ENCODE results near the gene NAA80. TPM values are rescaled to one million over a fixed set of nuclear protein-coding genes. Genes with fewer than 3 reads are reported as not detected.

NAA80 gene
- total and polyA plus RNA-seq, 2 of the 8 experiments (the other 6 are each of a cell fraction or from before 2014, with no cell fraction given), result 11.3 to 16.7 TPM

GRCh38 chr3:50320853-50321335 lies 21.7 kb upstream of the NAA80 start:
- Histone ChIP-seq H4K5ac (ENCODE audit: insufficient read length, low read depth, low read length) (peak overlapping the region; percentile 90), H3K9ac (replicated peaks in 1 of 4; ENCODE audit: extremely low read depth in 1 of 4, low read depth in 3 of 4, low read length in 3 of 4) (peak overlapping the region; percentile 89 to 100 (median 98)), H2BK20ac (ENCODE audit: low read length) (no peak overlapping the region), H3K4ac (replicated peaks; ENCODE audit: insufficient read length, low read depth, low read length) (no peak overlapping the region), H4K8ac (ENCODE audit: extremely low read depth, insufficient read depth, low read length) (peak overlapping the region; percentile 99; the same call in 1 of the 2 replicates), H3K79me1 (ENCODE audit: low read depth, low read length) (peaks cover 20% of the 10 kb centered on the region), H2BK120ac (replicated peaks; ENCODE audit: low read depth, low read length) (no peak overlapping the region), H3K4me2 (ENCODE audit: insufficient read depth in 1 of 2, low read depth in 2 of 2, low read length in 2 of 2) (peak overlapping the region; percentile 97), H2BK15ac (ENCODE audit: low read length) (no peak overlapping the region; the same call in 1 of the 2 replicates), H4K20me1 (replicated peaks in 1 of 2; ENCODE audit: control insufficient read depth in 1 of 2, insufficient read depth in 2 of 2, low read length in 2 of 2) (peaks cover 19 to 31% of the 10 kb centered on the region in 2 experiments), H3K4me3 (ENCODE audit: extremely low read depth in 1 of 4, insufficient read depth in 2 of 4, low read depth in 3 of 4, low read length in 4 of 4) (peak overlapping the region; percentile 89 to 96 (median 94)), H4K91ac (replicated peaks; ENCODE audit: insufficient read length, low read length) (peak overlapping the region; percentile 29), H3K14ac (ENCODE audit: insufficient read length) (no peak overlapping the region), H3K23ac (ENCODE audit: insufficient read length) (no peak overlapping the region), H2AK5ac (ENCODE audit: low read depth, low read length) (no peak overlapping the region), H3K9me3 (ENCODE audit: insufficient read depth in 2 of 2, low read depth in 1 of 2, low read length in 1 of 2) (no peaks in the 10 kb centered on the region), H2AFZ (ENCODE audit: low read length) (no peak overlapping the region), H3K79me2 (ENCODE audit: control insufficient read depth in 1 of 2, insufficient read depth in 2 of 2, low read length in 2 of 2) (peaks cover 0 to 25% of the 10 kb centered on the region in 2 experiments; a peak in 3 of 4 replicates), H3K4me1 (replicated peaks in 1 of 4; ENCODE audit: control insufficient read depth in 3 of 4, insufficient read depth in 4 of 4, low read length in 3 of 4) (peaks cover 0 to 35% (median 19%) of the 10 kb centered on the region in 4 experiments; a peak in 6 of 7 replicates), H2BK5ac (ENCODE audit: low read depth, low read length) (peak overlapping the region; percentile 99), H3K18ac (ENCODE audit: extremely low read depth, low read length) (peak overlapping the region; percentile 4; the same call in 1 of the 2 replicates), H3K36me3 (ENCODE audit: control insufficient read depth in 2 of 4, insufficient read depth in 4 of 4, low read length in 3 of 4) (peaks cover 19 to 38% (median 30%) of the 10 kb centered on the region in 4 experiments), H3K56ac (replicated peaks; ENCODE audit: insufficient read length, low read depth, low read length) (peak overlapping the region; percentile 3), H3K27ac (ENCODE audit: low read depth, low read length) (peak overlapping the region; percentile 100), H3K27me3 (replicated peaks in 1 of 4; ENCODE audit: control insufficient read depth in 3 of 4, extremely low read depth in 1 of 4, insufficient read depth in 3 of 4, low read length in 3 of 4) (no peaks in the 10 kb centered on the region), H3K23me2 (ENCODE audit: low read depth, low read length) (peaks cover 17% of the 10 kb centered on the region), H2BK12ac (ENCODE audit: low read depth, low read length) (0 out of 2 replicates have a peak overlapping the region, but pooled peaks have one; percentile 3)
- POLR2A ChIA-PET (ENCODE audit: partially characterized antibody), result interaction anchor here (0.6 to 12.6 kb wide), 16 partner anchors 9 to 160 kb away, joined by 3 to 149 read pairs (median 6); partner anchors contain the start of genes GNAI2, HYAL1, HYAL3 and IFRD2
- CTCF ChIA-PET (ENCODE audit: partially characterized antibody), result interaction anchor here (0.5 to 5.6 kb wide), 23 partner anchors 11 to 1340 kb away, joined by 3 to 60 read pairs (median 4); partner anchors contain the start of genes CYB561D2, HYAL1, HYAL3 and NAA80
- peak in 1 of 2 experiments; percentile 90 for DNase-seq (ENCODE audit: low read depth in 1 of 2, low spot score in 2 of 2)
- no peak for FAIRE-seq
- 0% methylated on average over 19 of the region's 45 CpGs; no CpG with 5 or more reads in 1 of the 2 experiments for WGBS, 2 experiments (ENCODE audit: extremely low coverage in 1 of 2, insufficient coverage in 1 of 2, insufficient read length in 1 of 2, insufficient replicate concordance in 2 of 2, low coverage in 1 of 2, low lambda C conversion rate in 2 of 2, missing lambda C conversion rate in 1 of 2)
- TF ChIP-seq TBP (IDR thresholded peaks at IDR 0.05; ENCODE audit: low read depth, low read length) (no peak), TAF7 (optimal IDR thresholded peaks at IDR 0.05; ENCODE audit: borderline replicate concordance, low read depth, low read length) (no peak), BACH1 (IDR thresholded peaks at IDR 0.05; ENCODE audit: low read length) (no peak), E2F6 (IDR thresholded peaks at IDR 0.05) (no peak), SRF (IDR thresholded peaks at IDR 0.05; ENCODE audit: low read depth, low read length) (no peak), YY1 (IDR thresholded peaks at IDR 0.05; ENCODE audit: low read depth, low read length) (no peak), CBX8 (IDR thresholded peaks at IDR 0.05; ENCODE audit: borderline replicate concordance, low read depth, low read length) (no peak), SP2 (IDR thresholded peaks at IDR 0.05; ENCODE audit: low read length) (no peak), ATF3 (IDR thresholded peaks at IDR 0.05; ENCODE audit: insufficient read depth, low read depth, low read length) (no peak), JUN (IDR thresholded peaks at IDR 0.05; ENCODE audit: low read depth, low read length) (no peak), SIX5 (IDR thresholded peaks at IDR 0.05; ENCODE audit: low read depth, low read length) (no peak), RBBP5 (IDR thresholded peaks at IDR 0.05; ENCODE audit: borderline replicate concordance, low read depth, low read length) (no peak; the same call in 1 of the 2 replicates)

All from H1 (cell line).